RWPE2 (cell line): ENCODE results near the gene FRMPD1.

Source experiments
- ATAC-seq: fragments of 200-7000 bp; cut with Tn5 transposase; 3 replicates; pipeline ENCODE4 v1.9.1; 2021; ENCODE audit warnings: low read depth
- DNase-seq: peaks from one replicate; pipeline ENCODE4 v3.0.0-alpha.2; 2020; ENCODE audit warnings: low spot score
- H3K27ac ChIP-seq: fragments of 450-650 bp; 2 replicates; pipeline ENCODE4 v1.5.1; 2017; ENCODE audit warnings: mild to moderate bottlenecking; ENCODE audit not compliant: poor library complexity, severe bottlenecking
- H3K27me3 ChIP-seq: fragments of 250-450 bp; sonication (Bioruptor Pico); 2 replicates; pipeline ENCODE4 v1.5.1; 2021; ENCODE audit warnings: mild to moderate bottlenecking, moderate library complexity; ENCODE audit not compliant: insufficient read depth, poor library complexity, severe bottlenecking
- H3K36me3 ChIP-seq: fragments of 250-450 bp; sonication (Bioruptor Pico); 2 replicates; pipeline ENCODE4 v1.5.1; 2020; ENCODE audit warnings: low read depth, mild to moderate bottlenecking, moderate library complexity
- H3K4me1 ChIP-seq: fragments of 250-450 bp; sonication (Bioruptor Pico); 2 replicates; pipeline ENCODE4 v1.5.1; 2021; ENCODE audit warnings: mild to moderate bottlenecking, moderate library complexity; ENCODE audit not compliant: insufficient read depth, poor library complexity, severe bottlenecking
- H3K4me3 ChIP-seq: fragments of 250-450 bp; sonication (Bioruptor Pico); 2 replicates; pipeline ENCODE4 v1.5.1; 2021; ENCODE audit warnings: mild to moderate bottlenecking, moderate library complexity; ENCODE audit not compliant: severe bottlenecking
- H3K9me3 ChIP-seq: fragments of 250-450 bp; sonication (Bioruptor Pico); 2 replicates; pipeline ENCODE4 v1.5.1; 2021; ENCODE audit warnings: mild to moderate bottlenecking, moderate library complexity; ENCODE audit not compliant: severe bottlenecking
- CTCF ChIP-seq: fragments of 450-650 bp; IDR thresholded peaks from one replicate; pipeline ENCODE4 v1.5.1; 2017; ENCODE audit warnings: mild to moderate bottlenecking, moderate library complexity; ENCODE audit not compliant: poor library complexity, severe bottlenecking

FRMPD1 gene

GRCh38 chr9:37632479-37632878 lies 18.3 kb upstream of the FRMPD1 start:
- no peaks in the 10 kb centered on the region for H3K27me3 ChIP-seq
- no peaks in the 10 kb centered on the region for H3K4me1 ChIP-seq
- H3K9me3 ChIP-seq, result no peaks in the 10 kb centered on the region
- TF ChIP-seq CTCF, result no peak
- no peaks in the 10 kb centered on the region for H3K36me3 ChIP-seq
- no peak for DNase-seq
- H3K27ac ChIP-seq, result no peak overlapping the region
- H3K4me3 ChIP-seq, result no peak overlapping the region
- ATAC-seq, result no peak

GRCh38 chr9:37635808-37636207 lies 14.9 kb upstream of the FRMPD1 start:
- Histone ChIP-seq H3K27ac (no peak overlapping the region), H3K27me3 (no peaks in the 10 kb centered on the region), H3K36me3 (no peaks in the 10 kb centered on the region), H3K4me3 (no peak overlapping the region), H3K9me3 (no peaks in the 10 kb centered on the region), H3K4me1 (peaks cover 5% of the 10 kb centered on the region)
- TF ChIP-seq CTCF, result no peak
- no peak for ATAC-seq
- DNase-seq, result no peak

- Histone ChIP-seq H3K4me1 (peaks cover 5% of the 10 kb centered on the region), H3K9me3 (no peaks in the 10 kb centered on the region), H3K27ac (no peak overlapping the region), H3K27me3 (no peaks in the 10 kb centered on the region), H3K36me3 (no peaks in the 10 kb centered on the region), H3K4me3 (no peak overlapping the region)
- DNase-seq (no peak), ATAC-seq (no peak)
- TF ChIP-seq CTCF, result no peak
Measured at GRCh38 chr9:37636511-37637448, 14.0 kb upstream of the FRMPD1 start.

GRCh38 chr9:37639109-37639762 lies 11.5 kb upstream of the FRMPD1 start:
- no peak for TF ChIP-seq CTCF

More at GRCh38 chr9:37639109-37639762, 11.5 kb upstream of the FRMPD1 start:
- H3K27ac ChIP-seq, result no peak overlapping the region
- peaks cover 10% of the 10 kb centered on the region for H3K27me3 ChIP-seq
- H3K4me1 ChIP-seq, result peaks cover 5% of the 10 kb centered on the region
- no peaks in the 10 kb centered on the region for H3K36me3 ChIP-seq
- no peaks in the 10 kb centered on the region for H3K9me3 ChIP-seq
- ATAC-seq, result peak; percentile 53; the same call in 2 of the 3 replicates
- no peak for DNase-seq
- no peak overlapping the region for H3K4me3 ChIP-seq
